Activated B cell treated with CpG ODN at 0.5 μM for 24 hours (primary cell): ENCODE data around the gene ANKHD1. TPM values are rescaled to one million over a fixed set of nuclear protein-coding genes. Genes with fewer than 3 reads are reported as not detected.
"Not testable (repeated sequence)": the region's sequence is repeated elsewhere in the genome, so short reads cannot be mapped to it uniquely, and the experiment has no call there.

Experiments
- ATAC-seq: fragments of 200-7000 bp; cut with Tn5 transposase; one replicate; pipeline ENCODE4 v1.10.0; 2021; ENCODE audit warnings: low read depth, mild to moderate bottlenecking, moderate library complexity
- CTCF ChIA-PET: fragments of 350-600 bp; sonication (Branson Sonifier 250); formaldehyde crosslinking; loops from one replicate; lab custom pipeline; 2021; ENCODE audit warnings: antibody characterized with exemption; lab: Charles Lee
- POLR2A ChIA-PET: fragments of 350-600 bp; sonication (Branson Sonifier 250); formaldehyde crosslinking; loops from one replicate; lab custom pipeline; 2021; ENCODE audit warnings: antibody characterized with exemption; lab: Charles Lee
- DNase-seq: peaks from one replicate; pipeline ENCODE4 v3.0.0; 2022
- H3K27ac Mint-ChIP-seq: one replicate; pipeline ENCODE4 v1.8.0; 2020; ENCODE audit warnings: mixed read lengths
- H3K27me3 Mint-ChIP-seq: one replicate; pipeline ENCODE4 v1.8.0; 2021; ENCODE audit warnings: mixed read lengths
- H3K36me3 Mint-ChIP-seq: one replicate; pipeline ENCODE4 v1.8.0; 2021; ENCODE audit warnings: low read depth, mixed read lengths
- H3K4me1 Mint-ChIP-seq: one replicate; pipeline ENCODE4 v1.8.0; 2021; ENCODE audit warnings: mixed read lengths
- H3K4me3 Mint-ChIP-seq: one replicate; pipeline ENCODE4 v1.8.0; 2020; ENCODE audit warnings: mild to moderate bottlenecking, mixed read lengths
- H3K9me3 Mint-ChIP-seq: one replicate; pipeline ENCODE4 v1.8.0; 2020; ENCODE audit warnings: mixed read lengths
- intact Hi-C: fragments of 100-400 bp; cut with micrococcal nuclease; formaldehyde crosslinking; loops from one replicate; pipeline ENCODE4 v1.15.1; 2024
- total RNA-seq: library from RNA; stranded (reverse); gene quantifications from 2 replicates; pipeline ENCODE4 v1.2.3, GENCODE V29; 2022
- TF ChIP-seq, protein P1 (sequence below): fragments of 200-600 bp; IDR thresholded peaks from one replicate; pipeline ENCODE4 v1.8.0; 2022; ENCODE audit warnings: antibody characterized with exemption, mild to moderate bottlenecking

The ANKHD1 gene
- total RNA-seq, 1 donor from 2014 or later, result 187 TPM

DNA sequence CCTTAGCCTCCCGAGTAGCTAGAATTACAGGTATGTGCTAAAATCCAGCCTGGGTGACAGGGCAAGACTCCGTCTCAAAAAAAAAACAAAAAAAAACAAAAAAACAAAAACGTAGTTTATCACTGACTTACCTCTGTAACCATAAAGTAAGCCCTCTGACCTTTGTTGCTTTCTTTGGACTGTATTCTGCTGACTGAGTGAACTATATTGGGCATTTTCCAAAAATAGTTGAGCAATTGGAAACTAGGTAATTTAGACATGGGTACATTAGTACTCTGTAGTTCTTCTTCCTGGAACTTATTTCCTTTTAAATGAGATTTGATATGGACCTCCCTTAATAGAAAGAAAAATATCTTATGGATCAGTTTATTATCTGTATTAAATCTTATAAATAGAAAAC lies 66.6 kb downstream of the ANKHD1 start:
- peaks cover 56% of the 10 kb centered on the region for H3K36me3 Mint-ChIP-seq
- ChIA-PET POLR2A (interaction anchor here (0.7 kb wide), 2 partner anchors 11 to 194 kb away, joined by 3 to 4 read pairs; no protein-coding TSS in a partner anchor), CTCF (no interaction called here)
- no peaks in the 10 kb centered on the region for H3K27me3 Mint-ChIP-seq
- no peak for DNase-seq
- H3K4me3 Mint-ChIP-seq, result no peak overlapping the region
- no peak for ATAC-seq
- H3K27ac Mint-ChIP-seq, result no peak overlapping the region
- TF ChIP-seq, protein P1, sequence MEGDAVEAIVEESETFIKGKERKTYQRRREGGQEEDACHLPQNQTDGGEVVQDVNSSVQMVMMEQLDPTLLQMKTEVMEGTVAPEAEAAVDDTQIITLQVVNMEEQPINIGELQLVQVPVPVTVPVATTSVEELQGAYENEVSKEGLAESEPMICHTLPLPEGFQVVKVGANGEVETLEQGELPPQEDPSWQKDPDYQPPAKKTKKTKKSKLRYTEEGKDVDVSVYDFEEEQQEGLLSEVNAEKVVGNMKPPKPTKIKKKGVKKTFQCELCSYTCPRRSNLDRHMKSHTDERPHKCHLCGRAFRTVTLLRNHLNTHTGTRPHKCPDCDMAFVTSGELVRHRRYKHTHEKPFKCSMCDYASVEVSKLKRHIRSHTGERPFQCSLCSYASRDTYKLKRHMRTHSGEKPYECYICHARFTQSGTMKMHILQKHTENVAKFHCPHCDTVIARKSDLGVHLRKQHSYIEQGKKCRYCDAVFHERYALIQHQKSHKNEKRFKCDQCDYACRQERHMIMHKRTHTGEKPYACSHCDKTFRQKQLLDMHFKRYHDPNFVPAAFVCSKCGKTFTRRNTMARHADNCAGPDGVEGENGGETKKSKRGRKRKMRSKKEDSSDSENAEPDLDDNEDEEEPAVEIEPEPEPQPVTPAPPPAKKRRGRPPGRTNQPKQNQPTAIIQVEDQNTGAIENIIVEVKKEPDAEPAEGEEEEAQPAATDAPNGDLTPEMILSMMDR, result no peak
- intact Hi-C loops, result no loop called here
- H3K4me1 Mint-ChIP-seq, result no peaks in the 10 kb centered on the region
- no peaks in the 10 kb centered on the region for H3K9me3 Mint-ChIP-seq

GRCh38 chr5:140469259-140469658 lies 67.6 kb downstream of the ANKHD1 start:
- ChIA-PET CTCF (no interaction called here), POLR2A (no interaction called here)
- no peak overlapping the region for H3K27ac Mint-ChIP-seq
- no peak for DNase-seq
- peaks cover 60% of the 10 kb centered on the region for H3K36me3 Mint-ChIP-seq
- H3K4me1 Mint-ChIP-seq, result no peaks in the 10 kb centered on the region
- TF ChIP-seq, protein P1, result no peak
- ATAC-seq, result no peak
- H3K9me3 Mint-ChIP-seq, result no peaks in the 10 kb centered on the region
- H3K27me3 Mint-ChIP-seq, result no peaks in the 10 kb centered on the region
- intact Hi-C loops, result no loop called here
- H3K4me3 Mint-ChIP-seq, result no peak overlapping the region

DNA sequence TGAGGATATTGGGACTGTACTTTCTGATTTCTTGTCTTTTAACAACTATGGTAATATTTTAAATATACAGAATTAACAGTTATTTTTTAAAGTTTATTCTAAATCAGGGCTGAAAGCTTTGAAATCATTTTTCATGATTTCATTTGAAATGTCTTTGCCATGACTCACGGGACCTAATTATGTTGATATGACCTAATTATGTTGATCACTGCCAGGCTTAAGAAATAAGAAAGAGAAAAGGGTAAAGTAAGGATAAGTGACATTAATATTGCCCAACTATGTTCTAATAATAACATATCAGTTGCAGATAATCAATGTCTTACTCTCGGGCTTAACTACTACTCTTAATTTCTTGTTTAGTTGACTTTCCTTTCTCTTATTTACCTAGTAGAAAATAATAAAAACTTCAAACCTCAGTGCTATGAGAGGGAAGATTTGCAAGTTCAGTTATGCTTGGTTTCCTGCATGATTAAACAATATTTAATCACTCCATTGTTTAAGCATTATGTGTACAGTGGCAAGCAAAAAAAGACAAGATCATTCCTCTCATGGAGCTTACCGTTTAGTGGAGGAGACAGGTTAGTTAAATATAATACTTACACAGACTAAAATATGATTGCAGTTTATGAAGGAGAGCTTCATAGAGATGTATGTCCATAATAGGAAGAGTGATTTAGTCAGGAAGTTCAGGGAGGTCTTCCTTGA lies 78.8 kb downstream of the ANKHD1 start:
- H3K4me1 Mint-ChIP-seq, result no peaks in the 10 kb centered on the region
- H3K9me3 Mint-ChIP-seq, result no peaks in the 10 kb centered on the region
- no peak overlapping the region for H3K27ac Mint-ChIP-seq
- DNase-seq (no peak), ATAC-seq (no peak)
- TF ChIP-seq, protein P1, result no peak
- CTCF ChIA-PET, result no interaction called here
- no peaks in the 10 kb centered on the region for H3K27me3 Mint-ChIP-seq
- intact Hi-C loops, result no loop called here
- POLR2A ChIA-PET, result interaction anchor here (0.6 kb wide), 1 partner anchor 9 kb away, joined by 3 read pairs; no protein-coding TSS in a partner anchor
- H3K4me3 Mint-ChIP-seq, result no peak overlapping the region
- peaks cover 44% of the 10 kb centered on the region for H3K36me3 Mint-ChIP-seq

- Mint-ChIP-seq H3K27ac (no peak overlapping the region), H3K36me3 (peaks cover 40% of the 10 kb centered on the region), H3K4me1 (no peaks in the 10 kb centered on the region), H3K4me3 (no peak overlapping the region), H3K9me3 (no peaks in the 10 kb centered on the region), H3K27me3 (no peaks in the 10 kb centered on the region)
- intact Hi-C loops, result no loop called here
- ChIA-PET CTCF (no interaction called here), POLR2A (no interaction called here)
- DNase-seq (no peak), ATAC-seq (no peak)
- TF ChIP-seq, protein P1, result no peak
These were observed 80.1 kb downstream of the ANKHD1 start for GRCh38 chr5:140481758-140482157.

- H3K4me3 Mint-ChIP-seq, result no peak overlapping the region
- intact Hi-C loops, result no loop called here
- no peak for DNase-seq
These were observed 81.4 kb downstream of the ANKHD1 start for GRCh38 chr5:140483055-140483454.

GRCh38 chr5:140488141-140488540 lies 86.5 kb downstream of the ANKHD1 start:
- intact Hi-C loops, ATAC-seq, H3K9me3 Mint-ChIP-seq, H3K27me3 Mint-ChIP-seq, H3K27ac Mint-ChIP-seq, H3K4me3 Mint-ChIP-seq, DNase-seq, CTCF ChIA-PET, H3K4me1 Mint-ChIP-seq: not testable (repeated sequence)
- H3K36me3 Mint-ChIP-seq, result peaks cover 67% of the 10 kb centered on the region
- POLR2A ChIA-PET, result interaction anchor here (0.5 kb wide), 1 partner anchor 935 kb away, joined by 8 read pairs; no protein-coding TSS in a partner anchor

More at GRCh38 chr5:140483055-140483454, 81.4 kb downstream of the ANKHD1 start:
- Mint-ChIP-seq H3K27ac (no peak overlapping the region), H3K4me1 (no peaks in the 10 kb centered on the region), H3K9me3 (no peaks in the 10 kb centered on the region), H3K27me3 (no peaks in the 10 kb centered on the region), H3K36me3 (peaks cover 45% of the 10 kb centered on the region)
- no peak for ATAC-seq
- ChIA-PET POLR2A (no interaction called here), CTCF (no interaction called here)
- TF ChIP-seq, protein P1, result no peak
